Colonic mucosa (tissue), 4 donors: ENCODE measurements around the gene MRPL52. TPM values are rescaled to one million over a fixed set of nuclear protein-coding genes. Genes with fewer than 3 reads are reported as not detected.

Experiments
- DNase-seq: peaks from one replicate; pipeline ENCODE4 v3.0.0-alpha.2; 2020
- H3K27ac ChIP-seq: fragments of 200-600 bp; one replicate; pipeline ENCODE4 v1.8.0; 2021
- H3K27me3 ChIP-seq: fragments of 200-600 bp; one replicate; pipeline ENCODE4 v1.8.0; 2021
- H3K36me3 ChIP-seq: fragments of 200-600 bp; one replicate; pipeline ENCODE4 v1.8.0; 2021
- H3K4me1 ChIP-seq: fragments of 200-600 bp; one replicate; pipeline ENCODE4 v1.8.0; 2021; ENCODE audit warnings: mild to moderate bottlenecking
- H3K4me3 ChIP-seq: fragments of 200-600 bp; one replicate; pipeline ENCODE4 v1.8.0; 2021
- H3K9ac ChIP-seq, 2 donors: one replicate each; pipeline ENCODE4 v1.7.0; 2013; ENCODE audit warnings: control low read depth in 2 of 2, low read depth in 2 of 2, low read length in 2 of 2
- H3K9me3 ChIP-seq: fragments of 200-600 bp; one replicate; pipeline ENCODE4 v1.8.0; 2021
- CTCF ChIP-seq: fragments of 200-600 bp; IDR thresholded peaks from one replicate; pipeline ENCODE4 v1.8.0; 2022; ENCODE audit warnings: antibody characterized with exemption, mild to moderate bottlenecking
- intact Hi-C: fragments of 100-400 bp; cut with DNase I; formaldehyde crosslinking; loops from one replicate; pipeline ENCODE4 v1.14.1; 2022
- total RNA-seq, 2 donors: library from RNA; stranded (reverse); fragmentation: NEBNext Ultra II Directional in 1 of 2; extraction: Animal tissue kit (Norgen Biotek cat#: 25700) in 1 of 2; gene quantifications; one replicate each; pipeline ENCODE4 v1.2.1, GENCODE V29; 2021
- donor health status: healthy.
- donor health status: DM: no; HTN: no; CAD: no.
- donor health status: DM: no; HTN: no; CAD: no.

Gene MRPL52
- total RNA-seq, result 100 to 1,000 TPM in 1 of 2 donors, 10 to 100 TPM in 1; 79.1 to 156 TPM

GRCh38 chr14:22829661-22830442 is at the start of gene MRPL52:
Gene MRPL52 (plus strand): TSS chr14:22829887. CDS start chr14:22829913, 26 bp downstream.
- DNase-seq, result peak; percentile 93
- peak within 1 kb of the TSS; percentile 83 for H3K4me3 ChIP-seq
- no peaks in the 10 kb centered on the region for H3K9me3 ChIP-seq
- H3K27ac ChIP-seq, result peak within 1 kb of the TSS; percentile 71
- no peak for TF ChIP-seq CTCF
- intact Hi-C loops, result no loop called here
- H3K27me3 ChIP-seq, result no peaks in the 10 kb centered on the region
- H3K36me3 ChIP-seq, result no peaks in the 10 kb centered on the region
- H3K4me1 ChIP-seq, result no peaks in the 10 kb centered on the region
- H3K9ac ChIP-seq, result peak within 1 kb of the TSS; percentile 85 to 91

- Histone ChIP-seq H3K27ac (no peak overlapping the region), H3K4me1 (no peaks in the 10 kb centered on the region), H3K9ac (no peak overlapping the region), H3K36me3 (no peaks in the 10 kb centered on the region), H3K9me3 (no peaks in the 10 kb centered on the region), H3K27me3 (no peaks in the 10 kb centered on the region), H3K4me3 (no peak overlapping the region)
- intact Hi-C loops, result no loop called here
- TF ChIP-seq CTCF, result no peak
- DNase-seq, result no peak
Measured at GRCh38 chr14:22780105-22780679, 49.5 kb upstream of the MRPL52 start.

GRCh38 chr14:22780941-22781300 is 48.8 kb upstream of the MRPL52 start:
- no peaks in the 10 kb centered on the region for H3K36me3 ChIP-seq
- no peaks in the 10 kb centered on the region for H3K4me1 ChIP-seq
- DNase-seq, result no peak
- H3K27me3 ChIP-seq, result no peaks in the 10 kb centered on the region
- no peak overlapping the region for H3K9ac ChIP-seq
- H3K27ac ChIP-seq, result no peak overlapping the region
- no peaks in the 10 kb centered on the region for H3K9me3 ChIP-seq
- H3K4me3 ChIP-seq, result no peak overlapping the region
- TF ChIP-seq CTCF, result no peak
- intact Hi-C loops, result no loop called here

- TF ChIP-seq CTCF, result no peak
- H3K9me3 ChIP-seq, result no peaks in the 10 kb centered on the region
- H3K36me3 ChIP-seq, result no peaks in the 10 kb centered on the region
- H3K4me3 ChIP-seq, result no peak overlapping the region
- H3K4me1 ChIP-seq, result no peaks in the 10 kb centered on the region
- H3K9ac ChIP-seq, result no peak overlapping the region
- no peak for DNase-seq
- intact Hi-C loops, result no loop called here
- no peaks in the 10 kb centered on the region for H3K27me3 ChIP-seq
- H3K27ac ChIP-seq, result no peak overlapping the region
Measured at GRCh38 chr14:22781301-22781991, 48.2 kb upstream of the MRPL52 start.

DNA sequence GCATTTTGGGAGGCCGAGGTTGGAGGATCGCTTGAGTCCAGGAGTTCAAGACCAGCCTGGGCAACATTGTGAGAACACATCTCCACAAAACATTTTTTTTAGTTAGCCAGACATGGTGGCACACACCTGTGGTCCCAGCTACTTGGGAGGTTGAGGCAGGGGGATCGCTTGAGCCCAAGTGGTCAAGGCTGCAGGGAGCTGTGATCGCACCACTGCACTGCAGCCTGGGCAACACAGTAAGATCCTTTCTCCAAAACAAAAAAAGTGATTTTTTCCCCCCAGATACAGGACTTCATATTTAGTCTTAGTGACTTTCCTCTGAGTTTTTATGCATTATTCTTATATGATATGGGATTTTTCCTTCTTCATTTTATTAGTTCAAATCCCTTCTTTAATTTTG is 43.0 kb upstream of the MRPL52 start:
- Histone ChIP-seq H3K9me3 (no peaks in the 10 kb centered on the region), H3K27ac (no peak overlapping the region), H3K4me3 (no peak overlapping the region), H3K9ac (no peak overlapping the region), H3K36me3 (no peaks in the 10 kb centered on the region), H3K27me3 (no peaks in the 10 kb centered on the region), H3K4me1 (no peaks in the 10 kb centered on the region)
- intact Hi-C loops, result no loop called here
- no peak for DNase-seq
- TF ChIP-seq CTCF, result no peak
